ENCODE results near the gene MRPL38.
"Not testable (repeated sequence)": the region's sequence is repeated elsewhere in the genome, so short reads cannot be mapped to it uniquely, and the experiment has no call there.

MRPL38 gene

GRCh38 chr17:75854101-75854748 is 50.5 kb downstream of the MRPL38 start:
- peak; percentile 41 for DNase-seq (ENCODE audit: low spot score)

- no peak for DNase-seq (ENCODE audit: low spot score)
Observed at GRCh38 chr17:75853433-75853832, 51.3 kb downstream of the MRPL38 start.

- not testable (repeated sequence) for DNase-seq (ENCODE audit: low spot score)
Observed at GRCh38 chr17:75851693-75851991, 53.0 kb downstream of the MRPL38 start.

- peak; percentile 76 for DNase-seq (ENCODE audit: low spot score)
Observed at GRCh38 chr17:75850928-75851692, 53.6 kb downstream of the MRPL38 start.

- DNase-seq (ENCODE audit: low spot score) = no peak
Observed at GRCh38 chr17:75849724-75850123, 55.0 kb downstream of the MRPL38 start.

GRCh38 chr17:75849279-75849646 is 55.4 kb downstream of the MRPL38 start:
- DNase-seq (ENCODE audit: low spot score) = no peak

All from globus pallidus (tissue), 1 donor.